Right lobe of liver (tissue), 4 donors: ENCODE results near the gene FAF2.

Experiments
- CTCF ChIP-seq, 4 donors: fragments of 200-600 bp in 3 of 4; fragments of 450-650 bp in 1 of 4; IDR thresholded peaks; one replicate each; pipeline versions ENCODE4 v1.5.1 to v1.8.0; 2016 to 2022; ENCODE audit warnings: antibody characterized with exemption in 4 of 4, mild to moderate bottlenecking in 2 of 4
- POLR2A ChIP-seq: fragments of 450-650 bp; IDR thresholded peaks from one replicate; pipeline ENCODE4 v1.6.1; 2017; ENCODE audit warnings: antibody characterized with exemption, mild to moderate bottlenecking
- donor health status: DM: no; HTN: no; CAD: no.
- donor health status: DM: no; HTN: no; CAD: no.
- donor health status: DM: no; HTN: yes; CAD: no.

DNA sequence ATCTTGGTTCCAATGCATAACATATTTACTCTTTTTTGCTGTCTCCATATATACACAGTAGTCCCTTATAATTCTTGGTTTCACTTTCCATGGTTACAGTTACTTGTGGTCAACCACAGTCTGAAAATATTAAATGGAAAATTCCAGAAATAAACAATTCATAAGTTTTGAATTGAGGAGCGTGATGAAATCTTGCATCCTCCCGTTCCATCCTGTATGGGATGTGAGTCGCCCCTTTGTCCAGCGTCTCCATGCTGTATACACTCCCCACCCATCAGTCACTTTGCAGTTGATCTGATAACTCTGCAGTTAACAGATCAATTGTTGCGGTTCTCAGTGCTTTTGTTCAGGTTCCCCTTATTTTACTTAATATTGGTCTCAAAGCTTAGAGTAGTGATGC lies 11.5 kb upstream of the FAF2 start:
- TF ChIP-seq CTCF (IDR thresholded peaks at IDR 0.05) (no peak), POLR2A (no peak)
